ENCODE measurements around the gene IHH. TPM values are rescaled to one million over a fixed set of nuclear protein-coding genes. Genes with fewer than 3 reads are reported as not detected.

The IHH gene
- polyA plus RNA-seq, 1 of the 3 experiments (the other 2 are of a cell fraction) = 0.03 TPM

DNA sequence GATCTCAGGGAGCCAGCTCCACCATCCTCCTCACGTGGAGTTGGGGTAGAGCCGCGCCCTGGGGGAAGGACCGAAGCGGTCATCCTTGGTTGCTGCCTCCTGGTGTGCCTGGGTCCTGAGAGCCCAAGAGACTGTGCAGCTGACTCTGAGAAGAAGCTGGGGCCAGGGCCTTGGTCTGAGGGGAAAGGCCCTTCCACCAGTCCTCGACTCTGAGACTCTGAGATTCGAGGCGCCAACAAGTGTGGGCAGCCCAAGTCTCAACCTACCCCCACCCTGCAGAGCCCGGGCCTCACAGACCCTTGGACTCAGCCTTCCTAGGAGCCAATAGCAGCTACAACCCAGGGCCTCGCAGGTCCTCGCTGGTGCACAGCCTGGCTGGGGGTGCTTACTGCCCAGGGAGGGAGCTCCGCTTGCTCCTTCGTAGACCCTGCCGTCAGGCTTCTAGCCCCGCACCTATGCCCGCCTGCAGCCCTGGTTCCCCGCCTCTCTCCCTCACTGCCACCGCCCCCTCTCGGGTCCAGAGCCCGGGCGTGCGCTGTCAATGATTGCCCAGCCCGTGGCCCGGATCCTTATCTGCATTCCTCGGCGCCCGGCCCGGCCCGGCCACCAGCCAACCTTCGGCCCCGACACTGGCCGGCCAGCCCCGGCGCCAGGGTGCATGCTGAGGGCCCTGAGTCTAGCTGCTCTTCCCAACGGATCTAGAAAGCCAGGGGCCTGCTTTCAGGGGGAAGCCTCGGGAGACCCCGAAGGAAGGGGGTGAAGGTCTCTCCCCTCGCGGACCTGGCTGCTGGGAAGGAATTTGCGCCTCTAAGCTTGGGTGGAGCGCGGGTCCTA, 2.0 kb downstream of the IHH start:
- DNase-seq = peak; percentile 89
- H3K9ac ChIP-seq = no peak overlapping the region
- H3K4me1 ChIP-seq (ENCODE audit: control insufficient read depth in 1 of 2, insufficient read depth in 2 of 2, low read depth in 1 of 2, low read length in 1 of 2) = peaks cover 0 to 16% of the 10 kb centered on the region in 2 experiments; a peak in 1 of 4 replicates
- peak overlapping the region; percentile 52; the same call in 1 of the 2 replicates for H3K4me2 ChIP-seq
- H3F3A ChIP-seq (replicated peaks; ENCODE audit: insufficient read depth) = peaks cover 3% of the 10 kb centered on the region
- H4K20me1 ChIP-seq (ENCODE audit: insufficient read depth) = peaks cover 7% of the 10 kb centered on the region
- POLR2A ChIA-PET = interaction anchor here (0.5 to 1.3 kb wide), 3 partner anchors 8 to 225 kb away, joined by 3 read pairs; no protein-coding TSS in a partner anchor
- peaks cover 40% of the 10 kb centered on the region for H3K27me3 ChIP-seq (ENCODE audit: insufficient read depth)
- WGBS (ENCODE audit: low lambda C conversion rate) = 36% methylated on average over 5 of the region's 42 CpGs
- TF ChIP-seq GATA2 (CRISPR knock-in tag; IDR thresholded peaks at IDR 0.05) (peak; percentile 73), MXI1 (IDR thresholded peaks at IDR 0.05; ENCODE audit: low read depth, low read length) (peak; percentile 12; the same call in 1 of the 2 replicates), FOSL2 (IDR thresholded peaks at IDR 0.05; ENCODE audit: borderline replicate concordance, low read depth) (no peak)
- CTCF ChIA-PET = interaction anchor here (0.6 to 15.5 kb wide), 42 partner anchors 8 to 236 kb away, joined by 3 to 205 read pairs (median 5); partner anchors contain the start of genes CFAP65, CRYBA2, NHEJ1 and TUBA4A
- H3K4me3 ChIP-seq (ENCODE audit: low read depth in 2 of 2, low read length in 1 of 2) = peak overlapping the region; percentile 10 to 12; a peak in 2 of 4 replicates
- no peak overlapping the region for H3K27ac ChIP-seq (ENCODE audit: low read depth in 2 of 2, low read length in 1 of 2)
- H3K9me3 ChIP-seq = no peaks in the 10 kb centered on the region
- no peak overlapping the region for H2AFZ ChIP-seq (ENCODE audit: low read depth)
- no peaks in the 10 kb centered on the region for H3K36me3 ChIP-seq (replicated peaks in 1 of 2; ENCODE audit: control insufficient read depth in 1 of 2, insufficient read depth in 2 of 2, low read length in 1 of 2)
- H3K79me2 ChIP-seq (ENCODE audit: insufficient read depth) = no peaks in the 10 kb centered on the region
- no peaks in the 10 kb centered on the region for H3K9me2 ChIP-seq

GRCh38 chr2:219057709-219058540, 2.8 kb downstream of the IHH start:
- Histone ChIP-seq H3K4me1 (ENCODE audit: control insufficient read depth in 1 of 2, insufficient read depth in 2 of 2, low read depth in 1 of 2, low read length in 1 of 2) (peaks cover 0 to 16% of the 10 kb centered on the region in 2 experiments; a peak in 1 of 4 replicates), H3F3A (replicated peaks; ENCODE audit: insufficient read depth) (peaks cover 3% of the 10 kb centered on the region), H3K79me2 (ENCODE audit: insufficient read depth) (no peaks in the 10 kb centered on the region), H3K9me2 (no peaks in the 10 kb centered on the region), H2AFZ (ENCODE audit: low read depth) (no peak overlapping the region), H3K27ac (ENCODE audit: low read depth in 2 of 2, low read length in 1 of 2) (no peak overlapping the region), H3K9ac (no peak overlapping the region), H3K27me3 (ENCODE audit: insufficient read depth) (peaks cover 43% of the 10 kb centered on the region), H3K36me3 (replicated peaks in 1 of 2; ENCODE audit: control insufficient read depth in 1 of 2, insufficient read depth in 2 of 2, low read length in 1 of 2) (no peaks in the 10 kb centered on the region), H3K4me2 (no peak overlapping the region), H3K9me3 (no peaks in the 10 kb centered on the region), H3K4me3 (ENCODE audit: low read depth in 2 of 2, low read length in 1 of 2) (peak overlapping the region in 1 of 2 experiments; percentile 35; a peak in 1 of 4 replicates), H4K20me1 (ENCODE audit: insufficient read depth) (peaks cover 7% of the 10 kb centered on the region)
- peak; percentile 86 for DNase-seq
- POLR2A ChIA-PET = interaction anchor here (0.9 kb wide), 1 partner anchor 7 kb away, joined by 3 read pairs; no protein-coding TSS in a partner anchor
- TF ChIP-seq FOXJ3 (CRISPR knock-in tag; IDR thresholded peaks at IDR 0.05) (no peak), CTCF (IDR thresholded peaks at IDR 0.05) (peak; percentile 78), SMC3 (IDR thresholded peaks at IDR 0.05; ENCODE audit: low read depth, low read length) (peak; percentile 81), NRF1 (IDR thresholded peaks at IDR 0.05; ENCODE audit: low read depth, low read length) (no peak), MAX (IDR thresholded peaks at IDR 0.05; ENCODE audit: low read depth) (no peak), RAD21 (IDR thresholded peaks at IDR 0.05; ENCODE audit: low read length) (peak; percentile 77), NFIC (IDR thresholded peaks at IDR 0.05; ENCODE audit: borderline replicate concordance) (no peak), RFX5 (IDR thresholded peaks at IDR 0.05; ENCODE audit: low read length) (no peak), JUND (IDR thresholded peaks at IDR 0.05) (no peak)
- TF ChIP-seq, protein P1, sequence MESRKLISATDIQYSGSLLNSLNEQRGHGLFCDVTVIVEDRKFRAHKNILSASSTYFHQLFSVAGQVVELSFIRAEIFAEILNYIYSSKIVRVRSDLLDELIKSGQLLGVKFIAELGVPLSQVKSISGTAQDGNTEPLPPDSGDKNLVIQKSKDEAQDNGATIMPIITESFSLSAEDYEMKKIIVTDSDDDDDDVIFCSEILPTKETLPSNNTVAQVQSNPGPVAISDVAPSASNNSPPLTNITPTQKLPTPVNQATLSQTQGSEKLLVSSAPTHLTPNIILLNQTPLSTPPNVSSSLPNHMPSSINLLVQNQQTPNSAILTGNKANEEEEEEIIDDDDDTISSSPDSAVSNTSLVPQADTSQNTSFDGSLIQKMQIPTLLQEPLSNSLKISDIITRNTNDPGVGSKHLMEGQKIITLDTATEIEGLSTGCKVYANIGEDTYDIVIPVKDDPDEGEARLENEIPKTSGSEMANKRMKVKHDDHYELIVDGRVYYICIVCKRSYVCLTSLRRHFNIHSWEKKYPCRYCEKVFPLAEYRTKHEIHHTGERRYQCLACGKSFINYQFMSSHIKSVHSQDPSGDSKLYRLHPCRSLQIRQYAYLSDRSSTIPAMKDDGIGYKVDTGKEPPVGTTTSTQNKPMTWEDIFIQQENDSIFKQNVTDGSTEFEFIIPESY (IDR thresholded peaks at IDR 0.05; ENCODE audit: borderline replicate concordance, low read depth) = no peak
- TF ChIP-seq, protein P2, sequence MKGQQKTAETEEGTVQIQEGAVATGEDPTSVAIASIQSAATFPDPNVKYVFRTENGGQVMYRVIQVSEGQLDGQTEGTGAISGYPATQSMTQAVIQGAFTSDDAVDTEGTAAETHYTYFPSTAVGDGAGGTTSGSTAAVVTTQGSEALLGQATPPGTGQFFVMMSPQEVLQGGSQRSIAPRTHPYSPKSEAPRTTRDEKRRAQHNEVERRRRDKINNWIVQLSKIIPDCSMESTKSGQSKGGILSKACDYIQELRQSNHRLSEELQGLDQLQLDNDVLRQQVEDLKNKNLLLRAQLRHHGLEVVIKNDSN (IDR thresholded peaks at IDR 0.05; ENCODE audit: borderline replicate concordance, low read depth) = no peak
- WGBS (ENCODE audit: low lambda C conversion rate) = 33% methylated on average over 25 of the region's 52 CpGs
- CTCF ChIA-PET = interaction anchor here (0.6 to 15.5 kb wide), 40 partner anchors 9 to 237 kb away, joined by 3 to 205 read pairs (median 5); partner anchors contain the start of genes CFAP65, CRYBA2, NHEJ1 and TUBA4A
